ENCODE data around the gene CHST6.
"Not testable (repeated sequence)": the region's sequence is repeated elsewhere in the genome, so short reads cannot be mapped to it uniquely, and the experiment has no call there.

- not testable (repeated sequence) for TF ChIP-seq CTCF (conservative IDR thresholded peaks at IDR 0.05 in 1 of 2, IDR thresholded peaks at IDR 0.05 in 1 of 2; ENCODE audit: low read depth in 1 of 2, low read length in 2 of 2); EZH2 (IDR thresholded peaks at IDR 0.05; ENCODE audit: low read length, missing control alignments)
Measured at GRCh38 chr16:75516189-75516966, 21.1 kb upstream of the CHST6 start.

Measured in fibroblast of lung (primary cell).